Caki2 (cell line): ENCODE measurements around the gene WDPCP. TPM values are rescaled to one million over a fixed set of nuclear protein-coding genes. Genes with fewer than 3 reads are reported as not detected.
"Not testable (repeated sequence)": the region's sequence is repeated elsewhere in the genome, so short reads cannot be mapped to it uniquely, and the experiment has no call there.

ENCODE experiments used
- DNase-seq: peaks from one replicate; pipeline ENCODE4 v3.0.0-alpha.2; 2015; ENCODE audit warnings: low read depth
- in situ Hi-C: cut with HindIII; loops from 2 replicates; pipeline ENCODE4 v1.10.0; 2016; ENCODE audit warnings: low sequenced_read_pairs, low pct_unique_long_range_greater_than_20kb, mixed read lengths
- total RNA-seq: library from RNA; depleted of rRNA; stranded (reverse); fragments of >200 nt; shearing (Covaris generic); gene quantifications from 2 replicates; pipeline ENCODE4 v1.2.3, GENCODE V29; 2014; ENCODE audit warnings: low replicate concordance; rRNA removed

The WDPCP gene
- total RNA-seq, 1 experiment from 2014 or later = 4.9 TPM

DNA sequence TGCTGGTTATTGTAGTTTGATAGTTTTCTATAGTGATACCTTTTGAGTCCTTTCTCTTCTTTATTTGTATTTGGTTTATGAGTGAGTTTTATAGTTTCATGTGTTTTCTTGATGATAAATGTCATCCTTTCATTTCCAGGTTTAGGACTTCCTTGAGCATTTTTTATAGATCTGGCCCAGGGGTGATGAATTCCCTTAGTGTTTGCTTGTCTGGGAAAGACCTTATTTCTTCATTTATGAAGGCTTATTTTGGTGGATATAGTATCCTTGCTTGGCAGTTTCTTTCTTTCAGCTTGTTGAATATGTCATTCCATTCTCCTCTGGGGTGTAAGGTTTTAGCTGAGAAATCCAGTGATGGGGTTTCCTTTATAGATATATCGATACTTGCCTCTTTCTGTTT lies 483.8 kb downstream of the WDPCP start:
- DNase-seq = no peak
- in situ Hi-C loops = no loop called here

DNA sequence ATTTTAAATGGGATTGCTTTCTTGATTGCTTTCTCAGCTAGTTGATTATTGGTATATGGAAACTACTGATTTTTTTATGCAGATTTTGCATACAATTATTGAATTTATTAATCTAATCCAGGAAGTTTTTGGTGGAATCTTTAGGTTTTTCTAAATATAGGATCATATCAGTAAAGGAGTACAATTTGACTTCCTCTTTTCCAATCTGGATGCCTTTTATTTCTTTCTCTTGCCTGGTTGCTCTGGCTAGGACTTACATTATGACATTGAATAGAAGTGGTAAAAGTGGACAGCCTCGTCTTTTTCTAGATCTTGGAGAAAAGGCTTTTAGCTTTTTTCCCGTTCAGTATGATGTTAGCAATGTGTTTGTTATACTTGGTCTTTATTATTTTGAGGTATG lies 486.3 kb downstream of the WDPCP start:
- DNase-seq = no peak
- in situ Hi-C loops = no loop called here

DNA sequence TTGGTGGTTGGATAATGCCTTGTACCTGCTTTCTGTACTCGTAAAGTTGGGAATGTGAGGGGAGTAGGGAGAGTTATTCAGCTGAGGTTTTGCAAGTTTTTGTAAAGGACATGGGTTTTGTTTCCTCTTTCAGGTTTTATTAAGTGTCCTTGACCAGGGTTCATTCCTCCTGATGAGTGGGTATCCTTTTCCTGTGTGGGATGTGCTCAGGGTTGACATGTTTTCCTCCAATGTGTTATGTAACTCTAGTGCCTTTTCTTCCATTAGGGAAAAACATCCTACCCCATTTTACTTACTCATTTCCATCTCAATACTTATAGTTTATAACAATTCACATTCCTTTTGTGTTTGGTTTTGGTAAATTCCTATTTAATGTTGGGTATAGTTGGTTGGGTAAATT lies 489.2 kb downstream of the WDPCP start:
- in situ Hi-C loops = no loop called here
- no peak for DNase-seq

DNA sequence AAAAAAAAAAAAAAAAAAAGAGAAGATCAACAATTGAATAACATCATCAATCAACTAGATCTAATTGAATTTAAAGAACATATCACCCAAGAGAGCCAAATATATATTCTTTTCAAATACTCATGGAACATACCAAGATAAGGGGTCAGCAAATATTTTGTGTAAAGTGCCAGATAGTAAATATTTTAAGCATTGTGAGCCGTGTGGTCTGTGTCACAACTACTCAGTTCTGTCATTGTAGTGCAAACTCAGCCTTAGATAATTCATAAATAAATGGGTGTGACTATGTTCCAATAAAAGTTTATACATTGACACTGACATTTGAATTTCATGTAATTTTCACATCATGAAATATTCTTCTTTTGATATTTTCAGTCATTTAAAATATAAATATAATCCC lies 491.8 kb downstream of the WDPCP start:
- in situ Hi-C loops = no loop called here
- DNase-seq = no peak

DNA sequence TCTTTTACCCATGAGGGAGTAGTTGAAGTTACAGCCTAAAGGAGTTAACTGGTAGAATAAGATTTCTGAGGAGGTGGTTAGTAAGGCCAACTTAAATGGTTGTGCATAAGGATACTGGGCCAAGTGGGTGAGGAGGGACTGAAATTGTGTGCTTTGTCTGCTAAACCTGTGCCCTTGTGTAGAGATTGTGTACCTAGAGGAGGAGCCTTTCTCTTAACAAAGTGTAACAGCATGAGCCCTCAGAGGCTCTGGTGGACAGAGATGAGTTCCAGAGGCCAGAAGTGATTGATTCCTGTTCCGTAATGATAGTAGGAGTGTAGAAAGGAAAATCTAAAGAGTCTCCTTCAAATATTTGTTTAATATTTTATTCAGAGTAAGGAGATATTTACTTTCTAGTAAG lies 494.8 kb downstream of the WDPCP start:
- DNase-seq = no peak
- in situ Hi-C loops = no loop called here

DNA sequence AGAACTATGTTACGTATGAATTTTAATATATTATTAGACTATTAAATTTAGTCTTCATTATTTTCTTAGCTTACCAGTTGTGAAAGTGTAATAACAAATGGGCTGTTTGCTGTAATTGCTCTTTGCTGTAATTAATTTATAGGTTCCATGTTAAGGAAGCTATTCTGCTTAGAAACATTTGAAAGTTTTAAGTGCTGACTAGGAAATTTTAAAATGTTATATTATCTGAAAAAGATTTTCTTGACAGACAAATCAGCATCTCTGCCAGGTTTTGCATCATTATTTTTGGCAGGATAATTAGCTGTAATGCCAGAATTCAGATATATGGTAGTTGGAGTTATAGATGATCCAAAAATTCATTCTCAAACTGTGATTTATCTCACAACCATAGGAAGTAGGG lies 495.4 kb downstream of the WDPCP start:
- in situ Hi-C loops = no loop called here

DNA sequence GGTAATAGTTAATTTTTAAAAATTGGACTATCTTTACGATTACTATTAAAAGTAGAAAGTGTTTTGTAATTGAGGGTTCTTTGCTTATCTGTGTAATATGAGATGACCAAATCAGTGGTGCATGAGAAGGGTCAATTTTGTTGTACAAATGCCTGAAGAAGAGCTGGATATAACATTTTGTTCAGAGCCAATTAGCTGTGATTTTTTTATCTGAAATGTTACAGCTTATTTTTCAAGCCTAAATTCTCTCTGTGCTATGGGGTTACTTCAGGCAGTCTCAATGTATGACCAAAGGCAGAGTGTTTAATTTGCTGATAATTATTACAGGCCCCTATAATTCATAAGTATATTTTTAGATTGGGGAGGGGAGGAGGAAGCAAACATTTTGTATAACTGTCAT lies 495.9 kb downstream of the WDPCP start:
- no peak for DNase-seq
- in situ Hi-C loops = no loop called here

More for the DNA sequence above, 495.4 kb downstream of the WDPCP start:
- no peak for DNase-seq

DNA sequence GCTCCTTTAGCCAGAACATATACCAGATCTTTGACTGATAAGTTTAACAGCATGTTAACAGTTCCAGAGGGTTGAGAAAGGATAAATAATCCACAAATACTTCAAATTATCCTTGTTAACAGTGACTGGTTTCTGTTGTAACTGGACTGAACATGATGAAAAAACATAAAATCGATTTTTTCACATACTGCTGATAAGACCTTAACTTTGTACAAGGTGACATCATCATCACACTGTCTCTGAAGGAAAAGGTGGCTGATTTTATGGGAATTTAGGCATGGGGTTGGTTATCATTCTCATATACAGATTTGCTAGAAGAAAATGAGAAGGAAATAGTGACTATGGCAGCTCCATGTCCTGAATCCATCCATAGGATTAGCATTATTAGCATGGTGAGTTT lies 501.6 kb downstream of the WDPCP start:
- in situ Hi-C loops = no loop called here
- no peak for DNase-seq

DNA sequence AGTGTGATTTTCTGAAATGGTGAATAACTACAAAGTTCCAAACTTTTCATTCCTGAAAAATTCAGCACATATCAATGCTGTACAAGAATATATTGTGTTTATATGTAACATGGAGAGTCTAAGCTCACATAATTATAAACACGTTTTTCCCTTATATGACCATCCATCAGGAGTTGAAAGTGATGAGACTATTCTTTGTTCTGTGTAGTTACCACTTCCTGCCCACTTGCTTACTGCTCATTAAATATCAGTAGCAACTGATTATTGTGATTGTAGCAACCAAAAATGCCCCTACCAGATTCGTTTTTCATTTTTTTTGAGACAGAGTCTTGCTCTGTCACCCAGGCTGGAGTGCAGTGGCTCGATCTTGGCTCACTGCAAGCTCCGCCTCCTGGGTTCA lies 506.9 kb downstream of the WDPCP start:
- no peak for DNase-seq
- in situ Hi-C loops = no loop called here

DNA sequence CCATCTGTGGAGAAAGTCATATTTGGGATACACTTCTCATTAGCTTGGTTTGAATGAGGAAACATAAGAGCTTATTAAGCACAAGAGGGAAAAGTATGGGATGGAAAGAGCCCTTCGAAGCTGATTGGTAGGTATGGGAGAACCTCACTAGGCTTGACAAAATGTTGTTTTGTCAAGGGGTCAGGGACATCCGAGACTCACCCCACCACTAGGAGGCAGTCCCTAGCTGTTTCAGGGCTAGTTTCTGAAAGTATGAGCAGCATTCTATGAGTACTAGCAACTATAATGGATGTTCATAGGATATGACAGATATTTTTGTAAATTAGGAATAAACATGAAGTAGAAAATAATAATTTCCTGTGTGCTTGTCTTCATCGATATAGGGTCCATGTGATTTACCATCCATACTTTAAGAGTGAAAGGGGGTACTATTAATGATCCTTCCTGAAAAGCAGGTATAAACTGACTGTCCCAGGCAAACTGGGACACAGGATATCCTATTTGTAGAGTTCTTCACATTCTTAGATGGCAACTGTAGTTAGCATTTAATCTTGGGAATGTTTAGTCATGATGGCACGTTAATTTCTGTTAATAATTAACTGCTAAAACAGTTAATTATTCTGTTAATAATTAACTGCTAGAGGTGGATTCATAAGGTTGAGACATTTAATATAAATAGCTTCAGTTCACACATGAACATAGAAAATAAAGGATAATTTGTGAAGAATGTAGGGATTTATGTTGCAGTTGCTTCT lies 509.2 kb downstream of the WDPCP start:
- in situ Hi-C loops = no loop called here
- DNase-seq = peak; percentile 69

DNA sequence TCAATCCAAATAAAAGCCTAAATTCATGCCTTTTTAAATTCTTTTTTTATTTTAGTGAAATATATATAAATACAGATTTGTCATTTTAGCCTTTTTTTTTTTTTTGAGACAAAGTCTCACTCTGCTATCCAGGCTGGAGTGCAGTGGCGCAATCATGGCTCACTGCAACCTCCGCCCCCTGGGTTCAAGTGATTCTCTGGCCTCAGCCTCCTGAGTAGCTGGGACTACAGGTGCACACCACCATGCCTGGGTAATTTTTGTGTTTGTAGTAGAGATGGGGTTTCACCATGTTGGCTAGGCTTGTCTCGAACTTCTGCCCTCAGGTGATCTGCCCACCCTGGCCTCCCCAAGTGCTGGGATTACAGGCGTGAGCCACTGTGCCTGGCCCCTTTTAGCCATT lies 513.9 kb downstream of the WDPCP start:
- DNase-seq, in situ Hi-C loops: not testable (repeated sequence)

DNA sequence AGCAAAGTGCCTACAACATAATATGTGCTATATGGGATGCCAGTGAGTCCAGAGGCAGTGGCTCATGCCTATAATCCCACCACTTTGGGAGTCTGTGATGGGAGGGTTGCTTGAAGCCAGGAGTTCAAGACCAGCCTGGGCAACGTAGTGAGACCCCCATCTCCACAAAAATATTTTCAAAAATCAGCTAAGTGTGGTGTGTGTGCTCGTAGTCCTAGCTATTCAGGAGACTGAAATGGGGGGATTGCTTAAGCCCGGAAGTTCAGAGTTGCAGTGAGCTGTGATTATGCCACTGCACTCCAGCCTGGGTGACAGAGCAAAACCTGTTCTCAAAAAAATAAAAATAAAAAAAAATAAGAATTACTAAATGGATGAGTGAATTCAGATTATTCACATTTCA lies 514.3 kb downstream of the WDPCP start:
- in situ Hi-C loops = no loop called here
- no peak for DNase-seq

DNA sequence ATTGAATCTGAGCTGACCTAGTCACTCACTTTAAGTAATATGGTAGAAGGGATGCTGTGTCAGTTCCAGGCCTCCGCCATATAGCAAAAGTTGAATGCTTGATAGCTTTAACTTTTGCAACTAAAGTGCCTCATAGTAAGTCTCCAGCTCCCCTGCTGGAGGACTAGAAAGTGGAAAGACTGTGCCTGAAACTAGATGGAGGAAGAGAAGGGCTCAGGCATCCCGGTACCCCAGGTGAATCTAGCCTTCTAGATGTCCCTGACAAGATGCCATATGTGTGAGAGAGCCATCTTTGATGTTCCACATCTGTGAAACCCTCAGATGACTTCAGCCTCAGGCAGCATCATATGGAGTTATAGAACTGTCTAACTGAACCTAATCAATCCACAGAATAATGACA lies 516.6 kb downstream of the WDPCP start:
- DNase-seq = no peak
- in situ Hi-C loops = no loop called here

Other genes starting within 250 kb of the WDPCP start
- 380 and 385 TPM in 2 replicates for gene MDH1, start 486 bp upstream of the WDPCP start, total RNA-seq